Activated CD8-positive, alpha-beta memory T cell treated with anti-CD3 and anti-CD28 coated beads for 1 hour (primary cell): ENCODE data around the gene HSD11B1L.
"Not testable (repeated sequence)": the region's sequence is repeated elsewhere in the genome, so short reads cannot be mapped to it uniquely, and the experiment has no call there.

Source experiments
- DNase-seq, 2 donors: peaks; one replicate each; pipeline ENCODE4 v3.0.0-alpha.2; 2020; ENCODE audit warnings: low read depth in 1 of 2; ENCODE audit errors: extremely low read depth in 1 of 2

The HSD11B1L gene

DNA sequence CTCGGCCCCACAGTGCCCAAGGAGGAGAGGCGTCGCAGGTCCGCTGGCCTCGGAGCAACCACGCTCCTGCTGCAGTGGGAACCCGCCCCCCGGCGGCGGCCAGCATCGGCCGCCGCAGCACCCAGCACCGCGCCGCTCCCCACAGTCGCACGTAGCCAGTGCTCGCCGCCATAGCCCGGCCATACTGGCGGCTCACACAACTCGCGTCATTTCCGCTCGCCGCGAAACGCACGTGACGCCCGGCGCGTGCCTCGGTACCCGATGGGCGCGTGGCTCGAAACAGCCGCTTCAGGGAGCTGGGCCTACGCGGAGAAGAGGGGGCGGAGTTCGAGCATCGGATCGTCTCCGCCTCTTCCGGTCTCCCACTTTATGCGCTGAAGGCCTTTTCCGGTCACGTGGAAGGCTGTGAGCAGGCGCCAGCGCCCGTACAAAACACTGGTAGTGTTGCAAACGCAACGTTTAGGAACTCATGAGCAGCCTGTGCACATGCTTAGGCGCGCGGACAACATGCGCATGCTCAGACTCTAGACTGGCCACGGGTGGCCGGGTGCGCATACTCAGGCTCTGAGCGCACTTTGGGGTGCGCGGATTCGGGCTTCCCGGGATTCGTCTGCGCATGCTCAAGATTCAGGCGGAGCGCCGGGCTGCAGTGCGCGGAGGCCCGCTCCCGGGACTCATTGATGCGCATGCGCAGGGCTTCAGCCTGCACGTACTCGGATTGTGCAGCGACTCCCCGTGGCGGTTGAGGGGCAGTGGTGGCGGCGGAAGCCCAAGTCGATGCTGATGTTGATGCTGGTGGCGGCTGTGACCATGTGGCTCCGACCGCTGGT is 39.3 kb downstream of the HSD11B1L start, which contains the start of the genes CATSPERD and LONP1:
CATSPERD (plus strand) TSS at position 677 of the 830 bp plus-strand sequence; CDS start at position 778, 101 bp downstream.
LONP1 (minus strand) TSS at position 186 of the 830 bp plus-strand sequence; CDS start at position 172, 14 bp downstream.
- peak; percentile 96 to 97 for DNase-seq

- DNase-seq, result no peak
These were observed 46.7 kb downstream of the HSD11B1L start for GRCh38 chr19:5727453-5728050.

GRCh38 chr19:5733172-5733571 is 52.3 kb downstream of the HSD11B1L start:
- DNase-seq, result not testable (repeated sequence)
